Loucy (cell line): Measurements from ENCODE around the gene CBX2.

Source experiments
- H2AFZ ChIP-seq: fragments of 200-600 bp; sonication (generic); 2 replicates; pipeline ENCODE4 v1.6.0; 2016; ENCODE audit warnings: antibody characterized with exemption, mild to moderate bottlenecking, low read length, moderate library complexity
- H3F3A ChIP-seq: fragments of 200-600 bp; 2 replicates; pipeline ENCODE4 v1.6.0; 2016; ENCODE audit warnings: antibody characterized with exemption, low read depth, mild to moderate bottlenecking
- H3K27me3 ChIP-seq: fragments of 200-600 bp; sonication (generic); 2 replicates; pipeline ENCODE4 v1.6.1; 2014; ENCODE audit warnings: low read length, mild to moderate bottlenecking; ENCODE audit not compliant: insufficient read depth, poor library complexity, severe bottlenecking
- H3K36me3 ChIP-seq: fragments of 200-600 bp; sonication (generic); 2 replicates; pipeline ENCODE4 v1.6.1; 2016; ENCODE audit warnings: low read length; ENCODE audit not compliant: insufficient read depth
- H3K4me1 ChIP-seq: fragments of 200-600 bp; sonication (generic); 2 replicates; pipeline ENCODE4 v1.5.1; 2014; ENCODE audit warnings: low read length, mild to moderate bottlenecking; ENCODE audit not compliant: insufficient read depth, poor library complexity, severe bottlenecking
- H3K4me2 ChIP-seq: fragments of 200-600 bp; sonication (generic); 2 replicates; pipeline ENCODE4 v1.6.0; 2014; ENCODE audit warnings: antibody characterized with exemption, low read length, low read depth, mild to moderate bottlenecking; ENCODE audit not compliant: poor library complexity, severe bottlenecking
- H3K4me3 ChIP-seq: fragments of 200-600 bp; sonication (generic); 2 replicates; pipeline ENCODE4 v1.5.1; 2014; ENCODE audit warnings: low read length, mild to moderate bottlenecking, mixed read lengths; ENCODE audit not compliant: poor library complexity, severe bottlenecking
- H3K79me2 ChIP-seq: fragments of 200-600 bp; sonication (generic); 2 replicates; pipeline ENCODE4 v1.6.1; 2014; ENCODE audit warnings: low read length; ENCODE audit not compliant: insufficient read depth
- H3K9ac ChIP-seq: fragments of 200-600 bp; sonication (generic); 2 replicates; pipeline ENCODE4 v1.6.0; 2014; ENCODE audit warnings: mild to moderate bottlenecking, low read depth, low read length, moderate library complexity; ENCODE audit not compliant: poor library complexity, severe bottlenecking
- H3K9me2 ChIP-seq: fragments of 200-600 bp; sonication (generic); replicated peaks from 2 replicates; pipeline ENCODE4 v1.6.1; 2016; ENCODE audit warnings: low read depth, low read length, mixed read lengths
- H3K9me3 ChIP-seq: fragments of 200-600 bp; sonication (generic); 2 replicates; pipeline ENCODE4 v1.6.1; 2014; ENCODE audit warnings: mild to moderate bottlenecking, antibody characterized with exemption, low read length, low read depth; ENCODE audit not compliant: insufficient read depth
- H4K20me1 ChIP-seq: fragments of 200-600 bp; sonication (generic); 2 replicates; pipeline ENCODE4 v1.6.0; 2014; ENCODE audit warnings: antibody characterized with exemption, low read length, mild to moderate bottlenecking; ENCODE audit not compliant: insufficient read depth, poor library complexity, severe bottlenecking
- CTCF ChIP-seq: fragments of 200-600 bp; sonication (generic); conservative IDR thresholded peaks from 2 replicates; pipeline ENCODE4 v1.5.1; 2014; ENCODE audit warnings: mild to moderate bottlenecking, antibody characterized with exemption, low read length
- EZH2phosphoT487 ChIP-seq: fragments of 200-600 bp; IDR thresholded peaks from 2 replicates; pipeline ENCODE4 v1.6.1; 2018; ENCODE audit warnings: antibody characterized with exemption, mild to moderate bottlenecking, moderate library complexity, borderline replicate concordance

The CBX2 gene

GRCh38 chr17:79735096-79735495 lies 42.9 kb upstream of the CBX2 start:
- Histone ChIP-seq H3K79me2 (no peaks in the 10 kb centered on the region), H3K9me2 (no peaks in the 10 kb centered on the region), H3K9ac (no peak overlapping the region), H3K4me2 (no peak overlapping the region), H3K36me3 (no peaks in the 10 kb centered on the region), H3K27me3 (no peaks in the 10 kb centered on the region), H3F3A (no peaks in the 10 kb centered on the region), H3K9me3 (no peaks in the 10 kb centered on the region), H2AFZ (no peak overlapping the region), H3K4me3 (no peak overlapping the region), H3K4me1 (no peaks in the 10 kb centered on the region), H4K20me1 (no peaks in the 10 kb centered on the region)
- TF ChIP-seq EZH2phosphoT487 (no peak), CTCF (no peak)

DNA sequence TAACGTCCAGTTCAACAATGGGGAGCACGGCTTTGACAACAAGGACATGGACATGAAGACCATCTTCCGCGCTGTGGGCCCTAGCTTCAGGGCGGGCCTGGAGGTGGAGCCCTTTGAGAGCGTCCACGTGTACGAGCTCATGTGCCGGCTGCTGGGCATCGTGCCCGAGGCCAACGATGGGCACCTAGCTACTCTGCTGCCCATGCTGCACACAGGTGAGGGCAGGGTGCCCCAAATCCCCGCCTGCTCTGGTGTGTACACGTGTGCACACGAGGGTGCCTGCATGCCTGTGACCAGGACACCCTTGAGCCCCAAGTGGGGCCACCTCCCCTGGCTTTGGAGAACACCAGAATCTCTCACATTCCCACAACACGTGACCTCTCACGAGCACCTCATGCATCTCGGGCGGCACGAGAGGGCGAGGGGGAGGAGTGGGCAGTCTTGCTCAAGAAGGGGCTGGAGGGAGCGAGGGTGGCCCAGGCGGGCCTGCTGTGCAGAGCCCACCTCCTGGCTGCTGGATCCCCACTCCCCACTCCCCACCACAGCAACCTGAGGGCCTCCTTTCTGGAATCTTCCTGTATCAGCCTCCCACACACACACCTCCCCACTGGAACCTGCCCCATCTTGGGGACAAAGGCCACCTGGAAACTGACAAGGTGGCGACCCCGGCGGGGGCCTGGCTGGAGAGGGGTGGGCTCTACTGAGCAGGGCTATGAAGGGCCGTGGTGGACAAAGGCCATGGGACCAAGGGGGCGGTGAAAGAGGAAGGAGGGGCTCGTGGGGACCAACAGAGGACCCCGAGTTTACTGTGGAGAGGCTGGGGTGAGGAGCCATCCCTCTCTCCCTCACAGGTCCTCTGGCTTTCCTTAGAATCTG lies 40.7 kb upstream of the CBX2 start:
- TF ChIP-seq CTCF (no peak), EZH2phosphoT487 (no peak)
- Histone ChIP-seq H3K9me3 (no peaks in the 10 kb centered on the region), H3K4me2 (no peak overlapping the region), H3K27me3 (no peaks in the 10 kb centered on the region), H3K9ac (no peak overlapping the region), H3K79me2 (no peaks in the 10 kb centered on the region), H3K36me3 (no peaks in the 10 kb centered on the region), H4K20me1 (no peaks in the 10 kb centered on the region), H2AFZ (no peak overlapping the region), H3K4me3 (no peak overlapping the region), H3F3A (no peaks in the 10 kb centered on the region), H3K4me1 (peaks cover 3% of the 10 kb centered on the region), H3K9me2 (no peaks in the 10 kb centered on the region)

- no peaks in the 10 kb centered on the region for H3K36me3 ChIP-seq
- no peaks in the 10 kb centered on the region for H3K27me3 ChIP-seq
- no peaks in the 10 kb centered on the region for H3K9me3 ChIP-seq
- H2AFZ ChIP-seq: no peak overlapping the region
- H3F3A ChIP-seq: no peaks in the 10 kb centered on the region
- no peaks in the 10 kb centered on the region for H4K20me1 ChIP-seq
- no peaks in the 10 kb centered on the region for H3K79me2 ChIP-seq
- H3K4me1 ChIP-seq: peaks cover 4% of the 10 kb centered on the region
- H3K9ac ChIP-seq: no peak overlapping the region
- H3K4me3 ChIP-seq: no peak overlapping the region
- no peak overlapping the region for H3K4me2 ChIP-seq
- TF ChIP-seq CTCF: no peak
- no peak for TF ChIP-seq EZH2phosphoT487
- H3K9me2 ChIP-seq: no peaks in the 10 kb centered on the region
Observed at GRCh38 chr17:79737922-79738578, 39.9 kb upstream of the CBX2 start.
